CD4-positive, CD25-positive, alpha-beta regulatory T cell (primary cell): ENCODE measurements around the gene POLD3. TPM values are rescaled to one million over a fixed set of nuclear protein-coding genes. Genes with fewer than 3 reads are reported as not detected.

Experiments used
- ATAC-seq, 2 donors: fragments of 150-1000 bp; cut with Tn5 transposase; one replicate each; pipeline ENCODE4 v1.10.0; 2021; ENCODE audit warnings: low read depth in 2 of 2, moderate number of reproducible peaks in 2 of 2, moderate library complexity in 1 of 2
- DNase-seq, 3 donors: peaks; one replicate each; pipeline versions ENCODE4 v3.0.0 to v3.0.0-alpha.2; 2012 to 2022; ENCODE audit warnings: mixed read lengths in 1 of 3
- H3K27ac ChIP-seq: one replicate; pipeline ENCODE4 v1.7.0; 2013; ENCODE audit warnings: mild to moderate bottlenecking, low read length; ENCODE audit not compliant: insufficient read depth, poor library complexity, severe bottlenecking
- H3K27me3 ChIP-seq: one replicate; pipeline ENCODE4 v1.7.0; 2013; ENCODE audit warnings: low read length; ENCODE audit not compliant: control insufficient read depth, insufficient read depth
- H3K36me3 ChIP-seq: one replicate; pipeline ENCODE4 v1.7.0; 2013; ENCODE audit warnings: mild to moderate bottlenecking, low read length, moderate library complexity; ENCODE audit not compliant: control insufficient read depth, insufficient read depth
- H3K4me1 ChIP-seq: 2 replicates; pipeline ENCODE4 v1.7.0; 2013; ENCODE audit warnings: mild to moderate bottlenecking, low read length; ENCODE audit not compliant: insufficient read depth, control insufficient read depth, poor library complexity, severe bottlenecking
- H3K4me3 ChIP-seq: one replicate; pipeline ENCODE4 v1.7.0; 2013; ENCODE audit warnings: low read depth, mild to moderate bottlenecking, low read length, moderate library complexity
- H3K9me3 ChIP-seq, 2 experiments: 1 replicate in 1 of 2; 2 replicates in 1 of 2; pipeline ENCODE4 v1.7.0; 2013; ENCODE audit warnings: low read length in 2 of 2, mild to moderate bottlenecking in 1 of 2, moderate library complexity in 1 of 2; ENCODE audit not compliant: control insufficient read depth in 2 of 2
- H3K27ac Mint-ChIP-seq, 3 donors: one replicate each; pipeline ENCODE4 v1.8.0; 2020 to 2022; ENCODE audit warnings: mild to moderate bottlenecking in 3 of 3, mixed read lengths in 3 of 3, moderate library complexity in 2 of 3
- H3K27me3 Mint-ChIP-seq: one replicate; pipeline ENCODE4 v1.8.0; 2022; ENCODE audit warnings: mild to moderate bottlenecking, mixed read lengths
- H3K36me3 Mint-ChIP-seq: one replicate; pipeline ENCODE4 v1.8.0; 2020; ENCODE audit warnings: mixed read lengths
- H3K4me1 Mint-ChIP-seq, 4 donors: one replicate each; pipeline ENCODE4 v1.8.0; 2020 to 2022; ENCODE audit warnings: mixed read lengths in 4 of 4, mild to moderate bottlenecking in 1 of 4
- H3K4me3 Mint-ChIP-seq, 4 donors: one replicate each; pipeline ENCODE4 v1.8.0; 2020 to 2022; ENCODE audit warnings: mild to moderate bottlenecking in 4 of 4, mixed read lengths in 4 of 4, moderate library complexity in 3 of 4
- H3K9me3 Mint-ChIP-seq, 7 donors: one replicate each; pipeline ENCODE4 v1.8.0; 2020 to 2022; ENCODE audit warnings: mixed read lengths in 7 of 7, mild to moderate bottlenecking in 3 of 7, moderate library complexity in 2 of 7
- polyA plus RNA-seq, 4 donors: library from polyadenylated mRNA; unstranded; fragments of 300-500 nt; fragmentation: Illumina TruSeq; gene quantifications; one replicate each; pipeline ENCODE4 v1.2.3, GENCODE V29; 2021
- total RNA-seq: library from RNA; stranded (reverse); gene quantifications from one replicate; pipeline ENCODE4 v1.2.3, GENCODE V29; 2022

Gene POLD3
- total and polyA plus RNA-seq, 5 donors from 2014 or later: 11.8 to 20.1 (median 17.8) TPM

DNA sequence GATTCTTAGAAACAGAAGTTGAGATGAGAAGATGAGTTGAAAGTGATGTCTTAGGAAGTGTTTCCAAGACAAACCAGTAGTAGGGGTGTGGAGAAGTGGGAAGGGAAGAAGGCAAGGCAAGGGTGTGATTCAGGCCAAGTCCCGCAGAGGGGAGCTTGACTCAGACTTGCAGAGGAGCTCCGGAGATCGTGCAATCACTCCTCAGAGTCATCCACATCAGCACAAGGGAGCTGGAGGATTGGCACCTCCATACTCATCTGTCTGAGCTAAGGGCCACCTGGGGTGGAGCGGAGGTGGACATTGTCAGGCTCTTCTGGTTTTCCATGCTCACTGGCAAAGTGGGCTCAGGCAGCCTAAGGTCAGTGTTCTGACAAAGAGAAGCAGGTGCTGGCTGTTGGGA lies 94.4 kb downstream of the POLD3 start:
- peaks cover 5% of the 10 kb centered on the region for H3K27me3 Mint-ChIP-seq
- H3K27ac ChIP-seq: no peak overlapping the region
- no peak overlapping the region for H3K4me3 ChIP-seq
- peak overlapping the region in 1 of 3 donors; percentile 6 for H3K27ac Mint-ChIP-seq
- peaks cover 7% of the 10 kb centered on the region for H3K27me3 ChIP-seq
- H3K4me3 Mint-ChIP-seq: no peak overlapping the region
- H3K9me3 ChIP-seq: no peaks in the 10 kb centered on the region
- peaks cover 0 to 7% (median 2%) of the 10 kb centered on the region in 4 donors for H3K4me1 Mint-ChIP-seq
- DNase-seq (no peak), ATAC-seq (no peak)
- H3K36me3 ChIP-seq: no peaks in the 10 kb centered on the region
- H3K4me1 ChIP-seq: peaks cover 7% of the 10 kb centered on the region
- peaks cover 0 to 2% (median 0%) of the 10 kb centered on the region in 7 donors for H3K9me3 Mint-ChIP-seq
- no peaks in the 10 kb centered on the region for H3K36me3 Mint-ChIP-seq

DNA sequence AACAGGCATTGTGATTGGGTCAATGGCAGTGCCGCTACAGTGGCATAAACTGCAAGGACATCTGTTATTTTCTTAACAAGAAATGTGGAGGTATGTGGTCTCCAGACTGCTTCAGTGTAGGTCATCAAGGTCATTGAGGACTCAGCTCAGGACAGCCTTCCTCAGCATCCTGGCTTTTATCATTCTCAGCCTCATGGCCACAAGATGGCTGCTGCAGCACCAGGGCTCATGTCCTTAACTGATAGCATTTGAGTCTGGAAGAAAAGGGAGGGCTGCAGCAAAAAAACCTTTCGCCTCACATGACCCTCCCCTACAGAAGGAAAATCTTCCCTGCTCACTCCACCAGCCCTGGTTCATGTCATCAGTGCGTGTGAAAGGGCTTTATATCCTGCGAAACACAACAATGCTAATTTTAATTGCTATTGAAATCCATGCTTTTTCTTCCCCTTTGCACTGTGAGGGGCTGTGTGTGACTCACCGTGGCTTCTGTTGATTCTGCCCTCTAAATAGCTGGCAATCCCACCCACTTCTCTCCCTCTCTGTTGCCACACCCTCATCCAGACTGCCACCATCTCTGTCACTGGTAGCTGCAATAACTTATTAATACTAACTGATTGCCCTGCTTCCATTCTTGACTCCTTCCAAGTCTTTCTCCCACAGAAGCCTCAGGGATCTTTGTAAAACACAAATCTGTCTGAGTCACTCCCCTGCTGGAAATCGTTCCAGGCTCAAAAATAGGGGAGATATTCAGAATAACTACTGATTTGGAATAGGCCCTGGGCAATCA lies 95.0 kb downstream of the POLD3 start:
- no peaks in the 10 kb centered on the region for H3K36me3 ChIP-seq
- Mint-ChIP-seq H3K4me3 (no peak overlapping the region), H3K27me3 (peaks cover 5% of the 10 kb centered on the region), H3K9me3 (peaks cover 0 to 2% (median 0%) of the 10 kb centered on the region in 7 donors), H3K27ac (no peak overlapping the region), H3K4me1 (peaks cover 0 to 7% (median 2%) of the 10 kb centered on the region in 4 donors), H3K36me3 (no peaks in the 10 kb centered on the region)
- DNase-seq (no peak), ATAC-seq (no peak)
- H3K4me1 ChIP-seq: peaks cover 7% of the 10 kb centered on the region
- no peak overlapping the region for H3K27ac ChIP-seq
- no peaks in the 10 kb centered on the region for H3K9me3 ChIP-seq
- H3K27me3 ChIP-seq: peaks cover 6% of the 10 kb centered on the region
- H3K4me3 ChIP-seq: no peak overlapping the region

DNA sequence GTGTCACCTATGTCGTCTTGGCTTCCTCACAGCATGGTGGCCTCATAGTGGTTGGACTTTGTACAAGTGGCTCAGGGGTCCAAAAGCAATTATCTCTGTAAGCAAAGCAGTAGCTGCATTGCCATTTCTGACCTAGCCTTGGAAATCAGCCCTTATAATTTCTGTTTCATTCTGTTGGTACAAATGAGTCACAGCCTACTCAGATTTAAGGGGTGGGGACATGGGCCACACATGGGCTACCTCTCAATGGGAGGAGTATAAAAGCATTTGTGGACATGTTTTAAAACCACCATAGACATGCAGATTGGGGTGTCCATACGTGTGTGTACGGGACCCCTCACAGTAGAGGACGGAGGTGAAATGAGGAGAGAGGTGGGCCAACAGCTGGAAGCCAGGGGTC lies 97.3 kb downstream of the POLD3 start:
- no peak overlapping the region for H3K27ac ChIP-seq
- Mint-ChIP-seq H3K4me3 (no peak overlapping the region), H3K27me3 (no peaks in the 10 kb centered on the region), H3K27ac (no peak overlapping the region), H3K36me3 (no peaks in the 10 kb centered on the region), H3K9me3 (peaks cover 0 to 1% (median 0%) of the 10 kb centered on the region in 7 donors), H3K4me1 (no peaks in the 10 kb centered on the region)
- H3K27me3 ChIP-seq: no peaks in the 10 kb centered on the region
- no peaks in the 10 kb centered on the region for H3K36me3 ChIP-seq
- ATAC-seq (no peak), DNase-seq (no peak)
- no peaks in the 10 kb centered on the region for H3K4me1 ChIP-seq
- no peaks in the 10 kb centered on the region for H3K9me3 ChIP-seq
- no peak overlapping the region for H3K4me3 ChIP-seq

DNA sequence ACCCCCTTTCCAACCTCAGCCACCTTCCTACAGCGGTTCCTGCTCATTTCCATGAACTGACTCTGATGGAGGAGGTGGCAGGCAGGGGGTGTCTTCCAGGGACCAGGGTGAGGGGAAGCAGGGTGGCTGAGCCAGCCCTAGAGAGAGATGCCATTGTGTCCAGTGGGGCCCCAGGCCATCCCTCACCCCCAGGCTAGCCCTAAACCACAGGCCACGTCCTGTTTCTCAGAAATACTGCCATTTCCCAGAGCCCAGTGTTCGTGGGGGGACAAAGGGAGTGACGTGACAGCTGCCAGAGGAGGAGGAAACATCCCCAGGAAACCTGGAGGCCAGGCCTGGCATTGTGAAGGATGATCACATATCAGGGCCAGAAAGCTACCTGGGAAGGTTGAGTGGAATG lies 99.4 kb downstream of the POLD3 start:
- no peak for ATAC-seq
- Mint-ChIP-seq H3K27me3 (no peaks in the 10 kb centered on the region), H3K27ac (no peak overlapping the region)

More for the DNA sequence above, 99.4 kb downstream of the POLD3 start:
- Histone ChIP-seq H3K4me1 (no peaks in the 10 kb centered on the region), H3K27me3 (no peaks in the 10 kb centered on the region), H3K36me3 (no peaks in the 10 kb centered on the region), H3K4me3 (no peak overlapping the region), H3K27ac (no peak overlapping the region), H3K9me3 (no peaks in the 10 kb centered on the region)
- H3K4me3 Mint-ChIP-seq: no peak overlapping the region
- no peaks in the 10 kb centered on the region for H3K36me3 Mint-ChIP-seq
- DNase-seq: no peak
- no peaks in the 10 kb centered on the region for H3K9me3 Mint-ChIP-seq
- H3K4me1 Mint-ChIP-seq: no peaks in the 10 kb centered on the region

Other genes with a start within 250 kb of the POLD3 start
- 16.8 TPM for gene PGM2L1, start 194.1 kb upstream of the POLD3 start, total RNA-seq
- gene PGM2L1, start 194.1 kb upstream of the POLD3 start, polyA plus RNA-seq: 10 to 100 TPM in 1 of 4 donors, 1 to 10 TPM in 3; 5.9 to 15.4 (median 6.8) TPM
- gene KCNE3, start 125.0 kb upstream of the POLD3 start, total RNA-seq: not detected
- gene KCNE3, start 125.0 kb upstream of the POLD3 start, polyA plus RNA-seq: under 1 TPM in 1 of 4 donors, not detected in 3; 0.14 TPM
- 6.1 TPM for gene LIPT2, start 98.9 kb upstream of the POLD3 start, total RNA-seq
- 10 to 100 TPM; 11.5 to 20.7 (median 14.6) TPM for gene LIPT2, start 98.9 kb upstream of the POLD3 start, polyA plus RNA-seq
- gene CHRDL2, start 138.8 kb downstream of the POLD3 start, total RNA-seq: not detected
- not detected for gene CHRDL2, start 138.8 kb downstream of the POLD3 start, polyA plus RNA-seq
- 30.2 TPM for gene RNF169, start 156.3 kb downstream of the POLD3 start, total RNA-seq
- gene RNF169, start 156.3 kb downstream of the POLD3 start, polyA plus RNA-seq: 1 to 10 TPM; 1.3 to 2.0 (median 1.4) TPM